GM19238 (cell line): ENCODE results near the gene GSTCD.
"Not testable (repeated sequence)": the region's sequence is repeated elsewhere in the genome, so short reads cannot be mapped to it uniquely, and the experiment has no call there.

ENCODE experiments used
- DNase-seq: peaks from one replicate; pipeline ENCODE4 v3.0.0; 2011; ENCODE audit warnings: low spot score; ENCODE audit not compliant: insufficient read length

Gene GSTCD

GRCh38 chr4:105807496-105807895, 98.9 kb downstream of the GSTCD start:
- DNase-seq: no peak

- no peak for DNase-seq
Observed at GRCh38 chr4:105808030-105808749, 99.6 kb downstream of the GSTCD start.

- DNase-seq: no peak
Observed at GRCh38 chr4:105808750-105809041, 100.1 kb downstream of the GSTCD start.

- DNase-seq: no peak
Observed at GRCh38 chr4:105815701-105816100, 107.1 kb downstream of the GSTCD start.

GRCh38 chr4:105822061-105822460, 113.5 kb downstream of the GSTCD start:
- no peak for DNase-seq

GRCh38 chr4:105828074-105828473, 119.5 kb downstream of the GSTCD start:
- DNase-seq: no peak

GRCh38 chr4:105831189-105831588, 122.6 kb downstream of the GSTCD start:
- no peak for DNase-seq

- DNase-seq: no peak
Observed at GRCh38 chr4:105835177-105835576, 126.6 kb downstream of the GSTCD start.

GRCh38 chr4:105836537-105836936, 128.0 kb downstream of the GSTCD start:
- no peak for DNase-seq

DNA sequence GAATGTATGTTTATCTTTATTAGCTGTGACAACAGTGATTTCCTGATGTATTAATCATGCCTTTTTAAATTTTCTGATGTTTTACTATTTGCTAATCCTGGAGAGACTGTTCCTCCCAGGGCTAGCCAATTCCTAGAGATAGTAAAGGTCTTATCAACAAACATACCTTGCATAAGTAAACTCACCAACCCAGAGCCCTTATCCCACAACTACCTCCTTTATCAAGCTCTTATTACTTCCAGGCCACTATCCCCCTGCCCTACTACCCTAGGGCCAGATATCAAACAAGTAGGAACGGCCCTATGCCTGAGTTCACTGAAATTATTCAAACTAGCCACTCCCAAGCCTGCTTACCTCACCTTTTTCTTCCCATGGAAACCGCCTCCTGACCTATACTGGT, 128.5 kb downstream of the GSTCD start:
- no peak for DNase-seq

GRCh38 chr4:105838082-105838481, 129.5 kb downstream of the GSTCD start:
- DNase-seq: no peak

DNA sequence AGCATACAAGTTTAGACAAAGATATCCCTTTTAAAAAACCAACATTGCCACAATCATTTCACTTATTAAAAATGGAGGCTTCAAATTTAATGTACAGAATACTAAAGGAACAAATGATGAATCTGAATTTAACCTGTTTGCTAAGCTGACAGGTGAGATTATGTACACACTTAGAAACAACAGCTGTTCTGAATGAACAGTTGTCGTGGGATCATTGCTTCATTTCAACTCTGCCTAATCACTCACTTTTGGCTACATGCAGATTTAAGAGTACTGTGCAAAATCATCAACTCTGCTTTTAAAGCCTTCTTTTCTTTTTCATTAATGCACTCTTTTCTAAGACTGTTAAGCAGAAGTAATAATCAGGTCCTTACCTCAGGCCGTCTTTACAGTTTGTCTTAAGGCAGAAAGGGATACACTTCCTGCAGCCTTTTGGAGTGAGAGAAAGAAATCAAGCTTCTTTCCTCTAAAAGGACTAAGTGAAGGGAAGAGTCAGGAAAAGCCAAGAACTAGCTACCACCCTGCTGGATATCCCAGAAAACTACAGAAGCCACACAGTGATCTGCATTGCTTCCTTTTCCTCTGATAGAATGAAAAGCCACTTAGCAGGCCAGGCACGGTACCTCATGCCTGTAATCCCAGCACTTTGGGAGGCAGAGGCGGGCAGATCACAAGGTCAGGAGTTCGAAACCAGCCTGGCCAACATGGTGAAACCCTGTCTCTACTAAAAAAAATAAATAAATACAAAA, 132.0 kb downstream of the GSTCD start:
- DNase-seq: no peak

DNA sequence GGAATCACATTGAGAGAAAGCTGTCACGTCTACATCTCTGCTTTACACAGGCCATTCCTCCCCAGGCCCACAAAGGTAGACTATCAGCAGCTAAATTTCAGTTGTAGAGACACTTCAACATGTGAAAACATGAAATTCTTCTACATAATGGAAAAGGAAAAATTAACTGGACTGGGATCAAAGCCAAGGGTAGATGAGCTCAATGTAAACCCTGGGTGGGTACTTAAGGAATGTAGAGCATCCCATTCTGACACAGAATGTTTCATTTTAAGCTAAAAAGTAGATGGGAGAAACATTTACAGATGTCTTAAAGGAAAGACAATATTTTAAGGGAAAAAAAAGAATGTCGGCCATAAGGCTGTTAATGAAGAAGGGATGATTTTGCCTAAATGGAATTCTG, 135.4 kb downstream of the GSTCD start:
- no peak for DNase-seq

DNA sequence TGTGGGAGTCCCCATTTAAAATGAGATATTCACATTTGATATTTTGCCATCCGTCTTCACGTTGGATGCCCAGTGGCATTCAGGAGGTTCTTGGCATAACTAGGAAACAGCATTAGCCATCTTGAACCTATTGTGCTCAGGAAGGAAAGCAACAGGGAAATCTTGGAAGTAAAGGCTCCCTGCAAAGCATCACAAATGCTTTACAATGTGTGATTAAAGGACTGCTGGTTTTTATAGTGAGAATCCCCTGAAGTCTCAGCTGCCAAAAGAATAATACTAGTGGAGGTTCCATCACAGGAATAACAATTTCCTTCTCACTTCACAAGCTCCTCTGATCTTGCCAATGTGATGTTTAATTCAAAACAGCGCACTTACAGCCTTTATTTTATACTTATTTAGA, 137.0 kb downstream of the GSTCD start:
- DNase-seq: no peak

DNA sequence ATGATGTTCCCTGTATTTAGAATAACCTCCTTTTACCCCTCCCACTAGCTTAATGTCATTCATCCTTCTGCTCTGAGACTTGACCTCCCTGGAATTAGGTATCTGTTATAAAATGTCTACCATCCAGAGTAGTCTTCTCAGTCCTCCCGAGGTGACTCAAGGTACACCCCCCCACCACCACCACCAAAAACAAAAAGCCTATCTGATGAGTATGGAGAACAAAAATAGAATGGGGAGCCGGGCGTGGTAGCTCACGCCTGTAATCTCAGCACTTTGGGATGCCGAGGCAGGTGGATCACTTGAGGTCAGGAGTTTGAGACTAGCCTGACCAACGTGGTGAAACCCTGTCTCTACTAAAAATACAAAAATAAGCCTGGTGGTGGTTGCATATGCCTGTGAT, 139.8 kb downstream of the GSTCD start:
- not testable (repeated sequence) for DNase-seq

GRCh38 chr4:105851196-105851595, 142.6 kb downstream of the GSTCD start:
- DNase-seq: no peak

- not testable (repeated sequence) for DNase-seq
Observed at GRCh38 chr4:105852230-105852629, 143.6 kb downstream of the GSTCD start.

DNA sequence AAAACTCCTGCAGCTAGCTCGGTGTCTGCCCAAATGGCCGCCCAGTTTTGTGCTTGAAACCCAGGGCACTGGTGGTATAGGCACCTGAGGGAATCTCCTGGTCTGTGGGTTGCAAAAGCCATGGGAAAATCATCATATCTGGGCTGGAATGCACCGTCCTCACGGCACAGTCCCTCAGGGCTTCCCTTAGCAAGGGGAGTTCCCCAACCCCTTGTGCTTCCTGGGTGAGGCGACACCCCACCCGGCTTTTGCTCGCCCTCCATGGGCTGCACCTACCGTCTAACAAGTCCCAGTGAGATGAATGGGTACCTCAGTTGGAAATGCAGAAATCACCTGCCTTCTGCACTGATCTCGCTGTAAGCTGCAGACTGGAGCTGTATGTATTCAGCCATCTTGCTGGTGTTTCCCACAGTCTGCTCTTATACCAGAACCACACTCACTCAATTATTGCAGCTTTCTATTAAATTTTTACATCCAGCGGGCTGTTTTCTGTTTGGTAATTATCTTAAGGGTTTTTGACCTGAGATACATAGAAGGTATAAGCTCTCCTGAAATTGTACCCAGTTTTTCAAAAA, 150.0 kb downstream of the GSTCD start:
- DNase-seq: no peak

DNA sequence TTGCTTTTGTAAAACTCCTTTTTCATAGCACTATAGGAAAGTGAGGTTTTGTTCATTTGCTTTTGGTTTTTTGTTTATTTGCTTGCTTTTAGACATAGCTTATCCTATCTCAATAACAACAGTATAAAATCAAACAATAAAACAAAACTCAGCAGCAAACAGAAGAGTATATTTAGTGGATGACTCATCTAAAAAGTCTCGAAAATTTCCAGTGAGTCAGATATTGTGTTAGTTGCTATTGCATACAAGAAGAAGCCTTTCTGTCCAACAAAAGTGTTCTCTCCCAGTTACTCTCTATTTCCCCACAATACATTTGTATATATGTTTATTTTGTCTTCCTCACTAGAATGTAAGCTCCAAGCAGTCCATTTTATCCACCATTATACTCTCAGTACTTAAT, 150.6 kb downstream of the GSTCD start:
- no peak for DNase-seq

- no peak for DNase-seq
Observed at GRCh38 chr4:105870963-105871362, 162.4 kb downstream of the GSTCD start.

GRCh38 chr4:105871997-105872396, 163.4 kb downstream of the GSTCD start:
- DNase-seq: no peak

- DNase-seq: no peak
Observed at GRCh38 chr4:105875233-105875632, 166.6 kb downstream of the GSTCD start.

DNA sequence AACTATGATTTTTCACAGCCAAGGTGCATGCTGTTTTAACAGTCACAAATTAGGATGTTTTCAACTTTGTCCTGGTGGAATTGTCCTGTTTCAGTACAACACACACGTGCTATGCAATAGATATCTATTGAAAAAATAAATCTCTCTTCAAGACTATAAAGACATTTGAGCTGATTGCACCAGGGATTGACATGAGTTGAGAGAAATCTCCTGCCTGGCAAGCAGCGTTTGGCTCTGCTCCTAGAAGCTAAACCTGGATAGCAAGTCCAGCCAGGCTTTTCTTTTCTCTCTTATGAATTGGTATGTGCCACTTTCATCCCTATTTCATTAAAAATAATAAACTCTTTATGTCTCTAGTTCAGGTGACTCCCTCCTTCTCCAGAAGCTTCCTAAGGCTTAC, 170.1 kb downstream of the GSTCD start:
- no peak for DNase-seq
